A549 (cell line): ENCODE data around the gene MGMT.

Source experiments
- CTCF ChIP-seq: fragments of >200 bp; sonication (Bioruptor Twin); formaldehyde crosslinking; IDR thresholded peaks from 3 replicates; pipeline ENCODE4 v1.5.1; 2016
- ELK1 ChIP-seq: fragments of 150-350 bp; IDR thresholded peaks from 2 replicates; pipeline ENCODE4 v1.6.1; 2014; ENCODE audit warnings: low read depth, mild to moderate bottlenecking, low read length
- FOSL2 ChIP-seq, 2 experiments: fragments of 450-650 bp in 1 of 2; fragments of >200 bp in 1 of 2; sonication (Bioruptor Twin) in 1 of 2; formaldehyde crosslinking; IDR thresholded peaks; 2 replicates each; pipeline versions ENCODE4 v1.5.0 to v1.6.1; 2016 to 2020; ENCODE audit warnings: mild to moderate bottlenecking in 1 of 2, moderate library complexity in 1 of 2
- MAFK ChIP-seq: fragments of 450-650 bp; IDR thresholded peaks from 2 replicates; pipeline ENCODE4 v1.6.1; 2014; ENCODE audit not compliant: partially characterized antibody
- POLR2A ChIP-seq: IDR thresholded peaks from 2 replicates; pipeline ENCODE4 v1.6.1; 2012; ENCODE audit warnings: mild to moderate bottlenecking, low read length

GRCh38 chr10:129494740-129495139, 27.7 kb downstream of the MGMT start:
- TF ChIP-seq CTCF (no peak), POLR2A (no peak), FOSL2 (IDR thresholded peaks at IDR 0.05) (no peak), FOSL2 (CRISPR knock-in tag; IDR thresholded peaks at IDR 0.05) (no peak), MAFK (no peak), ELK1 (no peak)
